ENCODE results near the gene SEMA3E. TPM values are rescaled to one million over a fixed set of nuclear protein-coding genes. Genes with fewer than 3 reads are reported as not detected.
"Not testable (repeated sequence)": the region's sequence is repeated elsewhere in the genome, so short reads cannot be mapped to it uniquely, and the experiment has no call there.

SEMA3E gene
- total RNA-seq, 4 donors from 2014 or later, result 0.13 to 2.7 (median 1.1) TPM

DNA sequence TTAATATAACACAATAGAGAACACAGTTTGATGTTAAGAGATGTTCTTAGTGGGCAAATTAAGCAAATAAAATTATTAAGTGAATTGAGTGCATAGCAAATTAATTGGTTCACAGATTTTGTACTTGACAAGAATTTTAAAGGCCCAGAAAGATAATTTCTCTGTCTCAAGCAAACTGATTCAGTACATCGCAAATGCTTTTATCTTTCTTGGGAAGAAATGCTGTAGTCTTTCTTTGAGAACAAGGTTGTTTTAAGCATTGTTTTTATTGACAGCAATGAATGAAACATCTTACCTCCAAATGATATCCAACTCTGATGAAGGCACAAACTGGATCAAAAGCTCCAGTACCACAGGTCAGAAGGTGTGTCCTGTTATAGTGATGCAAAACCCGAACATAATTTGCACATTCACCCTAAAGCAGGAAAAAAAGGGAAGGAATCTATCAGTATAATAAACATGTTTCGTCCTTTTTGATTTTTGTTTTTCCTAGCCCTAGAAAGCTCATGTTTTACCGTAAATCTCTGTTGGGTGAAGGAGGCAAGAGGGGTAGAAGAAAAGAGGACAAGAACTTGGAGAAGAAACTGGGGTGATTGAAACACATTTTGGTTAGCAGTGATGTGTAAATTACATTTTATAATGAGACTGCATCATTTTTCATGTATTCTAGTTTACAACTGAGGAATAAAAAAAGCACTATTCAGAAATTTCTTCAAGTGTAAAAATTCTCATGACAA is 182.6 kb downstream of the SEMA3E start:
- no peaks in the 10 kb centered on the region for H3K9me3 ChIP-seq
- intact Hi-C loops (cut with DNase I), result no loop called here
- H3K27me3 ChIP-seq, result no peaks in the 10 kb centered on the region
- no peak overlapping the region for H3K27ac ChIP-seq
- no peaks in the 10 kb centered on the region for H3K36me3 ChIP-seq
- no peak for DNase-seq
- 59 to 75% methylated on average over 4 of the region's 4 CpGs for WGBS, 2 donors
- no peak for TF ChIP-seq POLR2A (IDR thresholded peaks at IDR 0.05)
- TF ChIP-seq, protein P1, sequence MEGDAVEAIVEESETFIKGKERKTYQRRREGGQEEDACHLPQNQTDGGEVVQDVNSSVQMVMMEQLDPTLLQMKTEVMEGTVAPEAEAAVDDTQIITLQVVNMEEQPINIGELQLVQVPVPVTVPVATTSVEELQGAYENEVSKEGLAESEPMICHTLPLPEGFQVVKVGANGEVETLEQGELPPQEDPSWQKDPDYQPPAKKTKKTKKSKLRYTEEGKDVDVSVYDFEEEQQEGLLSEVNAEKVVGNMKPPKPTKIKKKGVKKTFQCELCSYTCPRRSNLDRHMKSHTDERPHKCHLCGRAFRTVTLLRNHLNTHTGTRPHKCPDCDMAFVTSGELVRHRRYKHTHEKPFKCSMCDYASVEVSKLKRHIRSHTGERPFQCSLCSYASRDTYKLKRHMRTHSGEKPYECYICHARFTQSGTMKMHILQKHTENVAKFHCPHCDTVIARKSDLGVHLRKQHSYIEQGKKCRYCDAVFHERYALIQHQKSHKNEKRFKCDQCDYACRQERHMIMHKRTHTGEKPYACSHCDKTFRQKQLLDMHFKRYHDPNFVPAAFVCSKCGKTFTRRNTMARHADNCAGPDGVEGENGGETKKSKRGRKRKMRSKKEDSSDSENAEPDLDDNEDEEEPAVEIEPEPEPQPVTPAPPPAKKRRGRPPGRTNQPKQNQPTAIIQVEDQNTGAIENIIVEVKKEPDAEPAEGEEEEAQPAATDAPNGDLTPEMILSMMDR (IDR thresholded peaks at IDR 0.05), result no peak
- peaks cover 0 to 16% (median 0%) of the 10 kb centered on the region in 3 donors for H3K4me1 ChIP-seq
- no peak overlapping the region for H3K4me3 ChIP-seq

DNA sequence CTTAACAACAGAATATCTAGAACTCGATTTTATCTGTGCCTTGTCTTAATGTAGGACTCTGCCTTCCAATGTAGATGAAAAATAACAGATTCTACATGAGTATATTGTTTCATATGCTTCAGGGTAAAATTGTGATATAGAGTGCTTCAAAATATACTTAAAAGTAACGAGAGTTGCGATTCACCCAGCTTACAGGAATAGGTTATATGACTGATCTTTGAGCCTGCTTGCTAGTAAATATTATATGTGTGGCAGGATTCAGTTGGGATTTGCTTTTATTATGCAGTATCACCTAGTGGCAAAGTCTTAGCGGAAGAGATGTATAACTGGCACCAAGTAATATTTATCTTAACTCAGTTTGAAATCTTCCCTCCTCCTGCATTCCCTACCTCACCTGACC is 183.3 kb downstream of the SEMA3E start:
- Histone ChIP-seq H3K4me3 (no peak overlapping the region), H3K36me3 (no peaks in the 10 kb centered on the region), H3K4me1 (peaks cover 0 to 16% (median 0%) of the 10 kb centered on the region in 3 donors), H3K27ac (no peak overlapping the region), H3K9me3 (no peaks in the 10 kb centered on the region), H3K27me3 (no peaks in the 10 kb centered on the region)
- TF ChIP-seq, protein P1 (IDR thresholded peaks at IDR 0.05), result no peak
- TF ChIP-seq POLR2A (IDR thresholded peaks at IDR 0.05), result no peak
- DNase-seq, result no peak
- intact Hi-C loops (cut with DNase I), result no loop called here
- WGBS, 2 donors, result 92 to 95% methylated on average over 4 of the region's 4 CpGs

DNA sequence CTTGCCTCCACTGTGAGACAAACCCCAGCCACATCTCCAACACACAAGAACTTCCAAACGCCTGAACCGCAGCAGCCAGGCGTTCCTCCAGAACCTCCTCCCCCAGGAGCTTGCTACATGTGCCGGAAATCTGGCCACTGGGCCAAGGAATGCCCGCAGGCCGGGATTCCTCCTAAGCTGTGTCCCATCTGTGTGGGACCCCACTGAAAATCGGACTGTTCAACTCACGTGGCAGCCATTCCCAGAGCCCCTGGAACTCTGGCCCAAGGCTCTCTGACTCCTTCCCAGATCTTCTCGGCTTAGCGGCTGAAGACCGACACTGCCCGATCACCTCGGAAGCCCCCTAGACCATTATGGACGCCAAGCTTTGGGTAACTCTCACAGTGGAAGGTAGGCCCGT is 187.1 kb downstream of the SEMA3E start:
- H3K36me3 ChIP-seq; H3K4me1 ChIP-seq; H3K27ac ChIP-seq; H3K4me3 ChIP-seq; H3K9me3 ChIP-seq; DNase-seq; intact Hi-C loops (cut with DNase I); H3K27me3 ChIP-seq: not testable (repeated sequence)
- WGBS, 2 donors, result 80 to 87% methylated on average over 10 to 15 of the region's 15 CpGs

DNA sequence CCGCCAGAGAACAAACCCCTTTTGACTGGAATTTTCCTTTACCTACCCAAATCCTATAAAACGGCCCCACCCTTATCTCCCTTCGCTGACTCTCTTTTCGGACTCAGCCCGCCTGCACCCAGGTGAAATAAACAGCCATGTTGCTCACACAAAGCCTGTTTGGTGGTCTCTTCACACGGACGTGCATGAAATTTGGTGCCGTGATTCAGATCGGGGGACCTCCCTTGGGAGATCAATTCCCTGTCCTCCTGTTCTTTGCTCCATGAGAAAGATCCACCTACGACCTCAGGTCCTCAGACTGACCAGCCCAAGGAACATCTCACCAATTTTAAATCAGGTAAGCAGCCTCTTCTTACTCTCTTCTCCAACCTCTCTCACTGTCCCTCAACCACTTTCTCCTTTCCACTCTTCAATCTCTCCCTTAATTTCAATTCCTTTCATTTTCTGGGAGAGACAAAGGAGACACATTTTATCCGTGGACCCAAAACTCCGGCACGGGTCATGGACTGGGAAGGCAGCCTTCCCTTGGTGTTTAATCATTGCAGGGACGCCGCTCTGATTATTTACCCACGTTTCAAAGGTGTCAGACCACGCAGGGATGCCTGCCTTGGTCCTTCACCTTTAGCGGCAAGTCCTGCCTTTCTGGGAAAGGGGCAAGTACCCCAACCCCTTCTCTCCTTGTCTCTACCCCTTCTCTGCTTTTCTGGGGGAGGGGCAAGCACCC is 188.8 kb downstream of the SEMA3E start:
- H3K27me3 ChIP-seq; DNase-seq; intact Hi-C loops (cut with DNase I); H3K27ac ChIP-seq; H3K4me3 ChIP-seq; H3K36me3 ChIP-seq; H3K4me1 ChIP-seq; H3K9me3 ChIP-seq: not testable (repeated sequence)
- 71 to 77% methylated on average over 12 to 18 of the region's 18 CpGs for WGBS, 2 donors

DNA sequence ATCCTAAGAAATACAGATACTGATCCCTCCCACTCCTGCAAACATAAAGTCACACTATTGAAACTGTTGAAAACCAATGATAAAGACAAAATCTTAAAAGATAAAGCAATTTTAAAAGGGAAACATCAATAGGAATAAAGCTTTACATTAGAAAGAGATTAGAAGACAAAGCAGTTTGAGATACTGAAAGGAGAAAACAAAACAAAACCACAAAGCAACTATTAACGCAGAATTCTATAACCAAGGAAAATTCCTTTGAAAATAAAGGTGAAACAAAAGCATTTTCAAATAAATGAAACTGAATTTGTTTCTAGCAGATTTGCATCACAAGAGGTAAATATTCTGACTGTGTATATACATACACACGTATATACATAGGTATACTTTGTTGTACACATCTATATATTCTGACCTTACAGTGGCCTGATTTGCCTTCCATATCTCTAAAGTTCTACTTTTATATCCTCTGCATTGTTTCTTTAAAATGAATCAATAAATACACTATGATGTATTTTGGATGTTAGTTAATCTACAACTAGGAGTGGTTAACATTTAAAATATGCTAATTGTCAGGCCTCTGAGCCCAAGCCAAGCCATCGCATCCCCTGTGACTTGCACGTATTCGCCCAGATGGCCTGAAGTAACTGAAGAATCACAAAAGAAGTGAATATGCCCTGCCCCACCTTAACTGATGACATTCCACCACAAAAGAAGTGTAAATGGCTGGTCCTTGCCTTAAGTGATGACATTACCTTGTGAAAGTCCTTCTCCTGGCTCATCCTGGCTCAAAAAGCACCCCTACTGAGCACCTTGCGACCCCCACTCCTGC is 189.6 kb downstream of the SEMA3E start:
- H3K4me3 ChIP-seq; H3K27ac ChIP-seq; H3K9me3 ChIP-seq; H3K27me3 ChIP-seq; H3K4me1 ChIP-seq; H3K36me3 ChIP-seq; DNase-seq; intact Hi-C loops (cut with DNase I): not testable (repeated sequence)
- 68 to 69% methylated on average over 6 of the region's 6 CpGs for WGBS, 2 donors

DNA sequence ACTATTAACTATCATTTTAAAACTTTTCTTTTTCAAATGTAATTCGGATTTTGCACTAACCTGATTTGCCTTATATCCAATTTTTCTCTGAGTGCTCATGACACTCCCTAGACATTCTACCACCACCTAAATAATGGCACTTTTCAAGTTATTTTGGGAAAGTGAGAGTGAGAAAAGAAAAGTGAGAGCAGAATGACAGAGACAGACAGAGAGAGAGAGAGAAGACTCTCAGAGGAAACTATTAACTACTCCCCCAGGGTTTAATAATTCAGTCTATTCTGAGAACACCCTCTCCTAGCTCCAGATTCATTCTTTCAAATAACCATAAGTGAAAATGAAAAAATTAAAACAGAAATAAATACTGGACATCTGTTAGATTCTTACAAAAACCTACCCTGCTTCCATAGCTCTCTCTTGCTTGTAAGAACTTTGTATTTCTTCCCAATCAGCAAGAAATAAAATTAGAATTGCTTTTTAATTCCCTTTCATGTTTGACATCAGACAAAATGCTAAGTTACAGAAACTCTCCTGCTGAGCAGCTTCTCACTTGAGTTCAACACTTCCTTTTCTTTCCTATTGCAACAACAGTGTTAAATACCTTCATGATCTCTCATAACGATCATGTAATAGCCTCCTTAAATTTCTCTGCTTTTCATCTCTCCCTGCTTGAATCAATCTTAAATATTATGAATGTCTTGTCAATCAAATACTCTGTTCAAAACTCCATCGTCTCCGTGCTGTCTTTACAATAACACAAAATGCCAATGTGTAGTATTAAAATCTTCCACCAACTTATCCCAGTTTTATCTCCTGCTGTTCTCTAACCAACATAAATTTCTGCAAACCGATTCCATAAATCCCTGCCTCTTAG is 191.7 kb downstream of the SEMA3E start:
- no peaks in the 10 kb centered on the region for H3K9me3 ChIP-seq
- no peaks in the 10 kb centered on the region for H3K36me3 ChIP-seq
- H3K27ac ChIP-seq, result no peak overlapping the region
- no peak for DNase-seq
- H3K27me3 ChIP-seq, result no peaks in the 10 kb centered on the region
- intact Hi-C loops (cut with DNase I), result no loop called here
- H3K4me3 ChIP-seq, result no peak overlapping the region
- TF ChIP-seq POLR2A (IDR thresholded peaks at IDR 0.05), result no peak
- TF ChIP-seq, protein P1 (IDR thresholded peaks at IDR 0.05), result no peak
- 48 to 58% methylated on average over 5 of the region's 5 CpGs for WGBS, 2 donors
- H3K4me1 ChIP-seq, result no peaks in the 10 kb centered on the region
